Sigmoid colon (tissue), 7 donors: ENCODE data around the gene FKBP15. TPM values are rescaled to one million over a fixed set of nuclear protein-coding genes. Genes with fewer than 3 reads are reported as not detected.

Experiments
- DNase-seq: peaks from one replicate; pipeline ENCODE4 v3.0.0-alpha.2; 2019
- H3K27ac ChIP-seq, 4 donors: fragments of 200-600 bp; sonication (generic); one replicate each; pipeline ENCODE4 v1.5.1; 2016 to 2019; ENCODE audit warnings: mild to moderate bottlenecking in 1 of 4
- H3K27me3 ChIP-seq, 3 donors: fragments of 200-600 bp; sonication (generic); one replicate each; pipeline ENCODE4 v1.5.1; 2019; ENCODE audit warnings: mild to moderate bottlenecking in 1 of 3
- H3K36me3 ChIP-seq, 4 donors: fragments of 200-600 bp; sonication (generic); one replicate each; pipeline ENCODE4 v1.5.1; 2016 to 2019
- H3K4me1 ChIP-seq, 4 donors: fragments of 200-600 bp; sonication (generic); one replicate each; pipeline ENCODE4 v1.5.1; 2017 to 2019
- H3K4me3 ChIP-seq, 4 donors: fragments of 200-600 bp; sonication (generic); one replicate each; pipeline ENCODE4 v1.5.1; 2017 to 2019; ENCODE audit warnings: mild to moderate bottlenecking in 2 of 4, moderate library complexity in 1 of 4
- H3K9me3 ChIP-seq, 4 donors: fragments of 200-600 bp in 3 of 4; sonication (generic) in 3 of 4; one replicate each; pipeline versions ENCODE4 v1.5.1 to v1.6.1; 2013 to 2019
- CTCF ChIP-seq, 4 experiments: fragments of 450-650 bp in 3 of 4; fragments of 200-600 bp in 1 of 4; IDR thresholded peaks; one replicate each; pipeline ENCODE4 v1.5.1; 2016 to 2019; ENCODE audit warnings: antibody characterized with exemption in 4 of 4, mild to moderate bottlenecking in 3 of 4, moderate library complexity in 2 of 4
- EP300 ChIP-seq, 4 donors: sonication (generic); formaldehyde crosslinking; IDR thresholded peaks; one replicate each; pipeline ENCODE4 v1.6.1; 2017; ENCODE audit warnings: antibody characterized with exemption in 4 of 4
- POLR2A ChIP-seq, 2 donors: fragments of 450-650 bp; IDR thresholded peaks; one replicate each; pipeline ENCODE4 v1.6.1; 2016; ENCODE audit warnings: antibody characterized with exemption in 2 of 2, mild to moderate bottlenecking in 2 of 2, moderate library complexity in 2 of 2
- POLR2AphosphoS5 ChIP-seq, 4 donors: sonication (generic); formaldehyde crosslinking; IDR thresholded peaks; one replicate each; pipeline ENCODE4 v1.6.1; 2017; ENCODE audit warnings: antibody characterized with exemption in 4 of 4
- WGBS, 2 donors: extraction: QIAGEN DNeasy Blood & Tissue Kit; methylation state at CpG; one replicate each; pipeline ENCODE4 v1.1.7; 2013; 5-methylcytosine and 5-hydroxymethylcytosine counted together
- intact Hi-C: fragments of 100-400 bp; cut with DNase I; formaldehyde crosslinking; loops from one replicate; pipeline ENCODE4 v1.15.1; 2023
- polyA plus RNA-seq, 3 donors: library from polyadenylated mRNA; stranded (reverse); fragments of 200-250 nt; gene quantifications; one replicate each; pipeline ENCODE4 v1.2.3, GENCODE V29; 2013
- total RNA-seq, 4 donors: library from RNA; depleted of rRNA; stranded (reverse); fragments of >200 nt; gene quantifications; one replicate each; pipeline ENCODE4 v1.1.0, GENCODE V29; 2016
- donor health status: healthy with polysubstance abuse.
- donor health status: Bipolar disorder and iron deficiency.
- donor health status: healthy.

Gene FKBP15
- total and polyA plus RNA-seq, 7 donors: 7.2 to 22.5 (median 18.8) TPM

- H3K4me3 ChIP-seq: no peak overlapping the region
- no peaks in the 10 kb centered on the region for H3K36me3 ChIP-seq
- intact Hi-C loops: no loop called here
- TF ChIP-seq CTCF (IDR thresholded peaks at IDR 0.05): no peak
- TF ChIP-seq EP300 (IDR thresholded peaks at IDR 0.05): no peak
- TF ChIP-seq POLR2AphosphoS5 (IDR thresholded peaks at IDR 0.05): no peak
- TF ChIP-seq POLR2A (IDR thresholded peaks at IDR 0.05): no peak
- H3K9me3 ChIP-seq: peaks cover 0 to 2% (median 0%) of the 10 kb centered on the region in 4 donors
- H3K4me1 ChIP-seq: no peaks in the 10 kb centered on the region
- no peak for DNase-seq
- H3K27me3 ChIP-seq: no peaks in the 10 kb centered on the region
- WGBS, 2 donors: 69 to 71% methylated on average over 4 of the region's 4 CpGs
- no peak overlapping the region for H3K27ac ChIP-seq
Observed at GRCh38 chr9:113139225-113139829, 81.8 kb downstream of the FKBP15 start.

- Histone ChIP-seq H3K4me3 (no peak overlapping the region), H3K36me3 (no peaks in the 10 kb centered on the region), H3K4me1 (no peaks in the 10 kb centered on the region), H3K27me3 (no peaks in the 10 kb centered on the region), H3K27ac (no peak overlapping the region), H3K9me3 (peaks cover 0 to 2% (median 0%) of the 10 kb centered on the region in 4 donors)
- WGBS, 2 donors: 55 to 62% methylated on average over 3 of the region's 3 CpGs
- no peak for DNase-seq
- TF ChIP-seq EP300 (IDR thresholded peaks at IDR 0.05) (no peak), POLR2A (IDR thresholded peaks at IDR 0.05) (no peak), CTCF (IDR thresholded peaks at IDR 0.05) (no peak), POLR2AphosphoS5 (IDR thresholded peaks at IDR 0.05) (no peak)
- intact Hi-C loops: no loop called here
Observed at GRCh38 chr9:113138760-113139159, 82.3 kb downstream of the FKBP15 start.

- intact Hi-C loops: no loop called here
- 71 to 72% methylated on average over 9 of the region's 9 CpGs for WGBS, 2 donors
- no peak for DNase-seq
- Histone ChIP-seq H3K4me1 (no peaks in the 10 kb centered on the region), H3K27me3 (no peaks in the 10 kb centered on the region), H3K9me3 (peaks cover 0 to 2% (median 0%) of the 10 kb centered on the region in 4 donors), H3K27ac (no peak overlapping the region), H3K4me3 (no peak overlapping the region), H3K36me3 (no peaks in the 10 kb centered on the region)
- TF ChIP-seq EP300 (IDR thresholded peaks at IDR 0.05): no peak
- no peak for TF ChIP-seq POLR2AphosphoS5 (IDR thresholded peaks at IDR 0.05)
- no peak for TF ChIP-seq CTCF (IDR thresholded peaks at IDR 0.05)
Observed at GRCh38 chr9:113137196-113138168, 83.6 kb downstream of the FKBP15 start.

GRCh38 chr9:113131689-113132151, 89.4 kb downstream of the FKBP15 start:
- intact Hi-C loops: no loop called here
- Histone ChIP-seq H3K36me3 (no peaks in the 10 kb centered on the region), H3K27me3 (peaks cover 0 to 7% (median 0%) of the 10 kb centered on the region in 3 donors), H3K4me3 (no peak overlapping the region), H3K9me3 (peaks cover 0 to 3% (median 0%) of the 10 kb centered on the region in 4 donors), H3K4me1 (no peaks in the 10 kb centered on the region), H3K27ac (no peak overlapping the region)
- TF ChIP-seq CTCF (IDR thresholded peaks at IDR 0.05): no peak
- TF ChIP-seq POLR2AphosphoS5 (IDR thresholded peaks at IDR 0.05): no peak
- no peak for TF ChIP-seq EP300 (IDR thresholded peaks at IDR 0.05)
- no peak for TF ChIP-seq POLR2A (IDR thresholded peaks at IDR 0.05)
- no peak for DNase-seq
- WGBS, 2 donors: 5 to 17% methylated on average over 3 of the region's 3 CpGs
